GM18868 (cell line): ENCODE measurements around the gene SOCS1.

Experiments used
- ATAC-seq: cut with Tn5 transposase; IDR thresholded peaks from one replicate; pipeline ENCODE4 v1.9.1; 2021; ENCODE audit warnings: mild to moderate bottlenecking, moderate library complexity; ENCODE audit not compliant: unreplicated experiment

The SOCS1 gene

DNA sequence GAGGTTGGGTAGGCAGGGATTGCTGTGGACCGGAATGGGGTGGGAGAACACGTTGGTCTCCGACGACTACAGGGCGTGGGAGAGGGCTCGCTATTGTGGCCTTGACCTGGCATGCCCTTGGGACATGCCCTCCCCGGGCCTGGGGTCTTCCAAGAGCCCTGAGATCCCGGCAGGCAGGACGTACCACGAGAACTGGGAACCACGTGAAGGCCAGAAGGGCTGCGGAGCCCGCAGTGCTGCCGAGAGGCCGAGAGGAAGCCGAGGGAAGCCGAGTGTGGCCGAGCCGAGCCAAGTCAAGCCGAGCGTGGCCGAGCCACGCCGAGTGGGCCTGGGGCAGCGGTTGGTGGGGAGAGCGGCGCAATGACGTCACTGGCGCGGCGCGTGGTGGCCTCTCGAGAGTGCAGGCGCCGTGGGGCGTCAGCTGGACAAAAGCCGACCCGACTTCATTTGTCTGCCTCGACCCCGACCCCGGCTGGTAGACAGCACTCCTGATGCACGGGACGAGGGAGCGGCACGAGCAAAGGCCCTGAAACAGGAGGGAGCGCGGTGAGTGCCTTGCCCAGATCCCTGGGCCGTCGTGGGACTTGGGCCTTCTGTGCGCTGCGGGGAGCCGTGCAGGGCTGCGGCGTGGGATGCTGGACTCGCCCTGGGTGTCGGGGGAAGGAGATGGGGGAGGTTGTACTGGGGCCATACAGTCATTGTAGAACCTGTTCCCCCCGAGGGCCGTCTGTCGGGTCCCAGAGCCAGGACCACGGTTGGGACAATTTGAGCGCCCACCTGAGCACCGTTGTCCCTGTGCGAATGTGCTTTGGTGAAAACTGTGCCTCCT lies 6.6 kb downstream of the SOCS1 start:
- no peak for ATAC-seq

GRCh38 chr16:11248133-11248532 lies 7.9 kb downstream of the SOCS1 start:
- ATAC-seq: peak; percentile 39

DNA sequence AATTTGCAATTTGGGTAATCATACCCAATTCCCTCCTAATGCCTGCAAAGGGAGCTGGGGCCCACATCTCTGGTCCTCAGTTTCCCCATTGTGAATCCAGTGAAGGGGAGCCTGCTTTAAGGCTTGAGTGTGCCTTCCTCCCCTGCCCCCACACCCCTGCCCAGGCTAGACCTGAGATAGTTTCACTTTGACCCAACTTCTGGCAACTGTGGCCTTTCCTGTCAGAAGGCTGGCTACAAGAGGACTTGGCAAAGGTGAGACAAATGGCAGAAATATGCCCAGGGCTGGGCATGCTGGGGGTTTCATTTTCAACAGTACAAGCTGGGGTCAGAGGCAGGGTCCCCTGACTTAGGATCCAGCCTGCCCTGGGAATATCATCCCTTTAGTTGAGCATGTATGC lies 10.0 kb downstream of the SOCS1 start:
- no peak for ATAC-seq

GRCh38 chr16:11245222-11245737 lies 10.7 kb downstream of the SOCS1 start:
- no peak for ATAC-seq

DNA sequence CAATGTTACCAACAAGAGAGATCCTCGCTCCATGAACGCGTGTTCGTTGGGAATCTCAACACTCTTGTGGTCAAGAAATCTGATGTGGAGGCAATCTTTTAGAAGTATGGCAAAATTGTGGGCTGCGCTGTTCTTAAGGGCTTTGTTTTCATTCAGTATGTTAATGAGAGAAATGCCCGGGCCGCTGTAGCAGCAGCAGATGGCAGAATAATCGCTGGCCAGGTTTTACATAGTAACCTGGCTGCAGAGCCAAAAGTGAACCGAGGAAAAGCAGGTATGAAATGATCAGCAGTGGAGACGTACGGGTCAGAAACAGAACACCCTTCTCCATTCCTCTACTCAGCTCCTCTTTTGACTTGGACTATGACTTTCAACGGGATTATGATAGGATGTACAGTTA lies 13.3 kb downstream of the SOCS1 start:
- ATAC-seq: no peak

- no peak for ATAC-seq
Measured at GRCh38 chr16:11241480-11242204, 14.4 kb downstream of the SOCS1 start.

DNA sequence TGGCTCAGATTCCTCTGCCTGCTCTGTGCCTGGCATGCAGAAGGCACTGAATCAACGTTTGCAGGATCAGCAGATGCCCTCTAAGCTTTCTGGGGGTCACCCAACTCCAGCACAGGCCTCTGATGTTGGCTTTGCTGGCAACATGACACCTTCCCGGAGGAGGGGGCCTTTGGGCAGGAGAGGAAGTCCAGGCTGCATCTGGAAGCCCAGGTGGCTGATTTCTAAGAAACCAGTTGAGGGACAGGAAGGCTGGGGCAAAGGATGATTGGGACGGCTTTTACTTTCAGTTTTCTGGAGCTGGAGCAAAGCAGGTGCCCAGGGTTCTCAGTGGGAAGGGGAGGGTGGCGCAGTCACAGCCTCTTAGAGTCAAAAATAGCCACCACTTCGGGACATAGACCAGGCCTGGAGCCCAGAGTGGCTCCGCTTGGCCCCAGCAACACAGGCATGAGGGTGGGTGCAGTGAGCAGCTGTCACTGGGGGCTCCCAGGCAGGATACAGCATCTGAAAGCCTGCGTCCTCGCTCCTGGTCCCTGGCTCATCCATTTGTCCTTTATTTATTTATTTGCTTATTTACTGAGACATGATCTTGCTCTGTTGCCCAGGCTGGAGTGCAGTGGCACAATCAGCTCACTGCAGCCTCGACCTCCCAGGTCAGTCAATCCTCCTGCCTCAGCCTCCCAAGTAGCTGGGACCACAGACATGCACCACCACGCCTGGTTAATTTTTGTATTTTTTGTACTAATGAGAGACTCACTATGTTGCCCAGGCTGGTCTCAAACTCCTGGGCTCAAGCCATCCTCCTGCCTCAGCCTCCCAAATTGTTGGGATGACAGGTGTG lies 15.1 kb downstream of the SOCS1 start:
- ATAC-seq: no peak

DNA sequence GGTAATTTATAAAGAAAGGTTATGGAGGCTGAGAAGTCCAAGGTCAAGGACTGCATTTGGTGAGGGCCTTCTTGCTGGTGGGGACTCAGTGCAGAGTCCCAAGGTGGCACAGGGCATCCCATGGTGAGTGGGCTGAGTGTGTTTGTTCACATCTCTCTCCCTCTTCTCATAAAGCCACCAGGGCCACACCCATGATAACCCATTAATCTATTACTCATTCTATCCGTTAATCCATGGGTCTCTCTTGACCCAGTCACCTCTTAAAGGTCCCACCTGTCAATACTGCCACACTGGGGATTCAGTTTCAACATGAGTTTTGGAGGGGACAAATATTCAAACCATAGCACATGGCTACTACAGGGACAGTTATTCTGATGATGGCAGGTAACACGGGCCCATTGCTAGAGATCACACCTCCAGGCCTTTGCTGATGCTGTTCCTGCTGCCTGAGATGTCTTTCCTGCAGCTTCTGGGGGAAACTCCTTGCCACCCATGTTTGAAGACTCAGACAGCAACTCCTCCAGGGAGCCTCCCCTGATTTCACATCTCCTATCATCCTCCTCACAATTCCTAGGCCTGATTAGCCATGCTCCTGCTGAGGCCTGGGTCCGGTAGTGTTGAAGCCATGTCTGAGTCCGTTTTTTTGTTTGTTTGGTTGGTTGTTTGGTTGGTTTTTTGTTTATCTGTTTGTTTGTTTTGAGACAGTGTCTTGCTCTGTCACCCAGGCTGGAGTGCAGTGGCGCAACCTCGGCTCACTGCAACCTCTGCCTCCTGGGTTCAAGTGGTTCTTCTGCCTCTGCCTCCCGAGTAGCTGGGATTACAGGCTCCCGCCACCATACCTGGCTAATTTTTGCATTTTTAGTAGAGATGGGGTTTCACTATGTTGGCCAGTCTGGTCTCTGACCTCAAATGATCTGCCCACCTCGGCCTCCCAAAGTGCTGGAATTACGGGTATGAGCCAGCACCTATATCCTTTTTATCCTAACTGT lies 16.1 kb downstream of the SOCS1 start:
- ATAC-seq: no peak

- no peak for ATAC-seq
Measured at GRCh38 chr16:11238272-11239202, 17.5 kb downstream of the SOCS1 start.

- no peak for ATAC-seq
Measured at GRCh38 chr16:11236461-11237254, 19.3 kb downstream of the SOCS1 start.

GRCh38 chr16:11235703-11235991 lies 20.4 kb downstream of the SOCS1 start:
- ATAC-seq: no peak

DNA sequence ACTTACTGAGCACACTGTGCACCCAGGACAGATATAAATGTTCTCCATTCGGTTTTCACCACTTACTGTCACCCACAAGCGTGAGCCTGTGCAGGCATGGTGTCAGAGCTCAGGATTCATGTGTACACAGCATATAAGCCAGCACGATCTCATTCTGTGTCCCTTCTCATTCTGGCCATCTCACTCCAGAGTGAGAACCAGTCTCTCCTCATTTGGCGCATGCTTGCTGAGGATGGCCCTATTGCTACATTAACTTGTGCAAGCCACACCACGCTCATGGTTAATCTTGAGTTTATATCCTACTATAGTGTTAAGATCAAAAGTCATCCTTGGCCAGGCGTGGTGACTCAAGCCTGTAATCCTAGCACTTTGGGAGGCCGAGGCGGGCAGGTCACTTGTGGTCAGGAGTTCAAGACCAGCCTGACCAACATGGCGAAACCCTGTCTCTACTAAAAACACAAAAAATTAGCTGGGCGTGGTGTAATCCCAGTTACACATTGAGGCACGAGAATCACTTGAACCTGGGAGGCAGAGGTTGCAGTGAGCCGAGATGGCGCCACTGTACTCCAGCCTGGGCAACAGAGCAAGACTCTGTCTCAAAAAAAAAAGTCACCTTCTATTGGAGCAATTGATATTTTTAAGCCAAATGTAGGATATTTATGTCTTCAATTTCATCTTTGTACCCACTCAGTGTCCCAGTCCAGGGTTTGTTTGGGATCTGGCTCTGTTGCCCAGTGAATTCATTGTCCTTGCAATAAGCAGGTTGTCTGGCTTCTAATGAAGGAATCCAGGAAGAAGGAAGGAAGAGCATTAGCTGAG lies 20.9 kb downstream of the SOCS1 start:
- ATAC-seq: no peak

GRCh38 chr16:11233727-11234376 lies 22.2 kb downstream of the SOCS1 start:
- ATAC-seq: no peak

DNA sequence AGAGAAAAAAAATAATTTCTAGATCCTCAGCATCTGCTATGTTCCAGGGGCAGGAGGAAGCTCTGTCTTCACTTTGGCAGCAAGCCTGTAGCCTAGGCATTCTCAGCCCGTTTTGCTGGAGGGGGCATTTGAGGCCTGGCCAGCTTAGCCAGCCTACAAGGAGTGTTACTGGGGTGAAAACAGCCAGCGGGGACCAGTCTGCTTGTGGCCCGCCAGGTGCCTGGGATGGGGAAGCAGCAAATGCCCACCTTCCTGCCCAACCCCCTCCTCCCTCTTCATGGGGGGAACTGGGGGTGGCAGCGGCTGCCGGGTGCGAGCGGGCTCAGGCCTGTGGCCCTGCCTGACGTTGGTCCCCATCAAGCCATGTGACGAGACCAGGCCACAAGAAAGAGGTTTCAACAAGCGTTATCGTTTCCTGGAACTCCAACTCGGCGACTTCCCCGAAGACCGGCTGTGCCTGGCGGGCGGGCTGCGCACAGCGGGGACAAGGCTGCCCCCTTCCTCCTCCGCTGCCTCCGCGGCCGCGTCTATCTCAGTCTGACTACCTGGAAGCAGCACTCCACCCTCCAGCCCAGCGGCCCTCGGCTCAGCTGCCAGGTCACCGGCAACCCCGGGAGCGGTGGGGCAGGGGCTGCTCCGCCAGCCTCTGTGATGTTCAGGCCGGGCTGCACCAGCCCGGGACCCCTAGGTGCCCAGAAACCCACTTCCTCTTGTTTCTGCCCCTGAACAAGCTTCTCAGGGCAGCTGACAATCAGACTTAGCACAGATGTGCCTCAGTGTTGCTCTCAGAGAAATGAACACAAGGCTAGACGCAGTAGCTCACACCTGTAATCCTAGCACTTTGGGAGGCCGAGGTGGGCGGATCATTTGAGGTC lies 22.9 kb downstream of the SOCS1 start:
- peak; percentile 65 for ATAC-seq

GRCh38 chr16:11232302-11232851 lies 23.6 kb downstream of the SOCS1 start:
- ATAC-seq: no peak
